ENCODE results near the gene ACSF3.

Gene ACSF3

DNA sequence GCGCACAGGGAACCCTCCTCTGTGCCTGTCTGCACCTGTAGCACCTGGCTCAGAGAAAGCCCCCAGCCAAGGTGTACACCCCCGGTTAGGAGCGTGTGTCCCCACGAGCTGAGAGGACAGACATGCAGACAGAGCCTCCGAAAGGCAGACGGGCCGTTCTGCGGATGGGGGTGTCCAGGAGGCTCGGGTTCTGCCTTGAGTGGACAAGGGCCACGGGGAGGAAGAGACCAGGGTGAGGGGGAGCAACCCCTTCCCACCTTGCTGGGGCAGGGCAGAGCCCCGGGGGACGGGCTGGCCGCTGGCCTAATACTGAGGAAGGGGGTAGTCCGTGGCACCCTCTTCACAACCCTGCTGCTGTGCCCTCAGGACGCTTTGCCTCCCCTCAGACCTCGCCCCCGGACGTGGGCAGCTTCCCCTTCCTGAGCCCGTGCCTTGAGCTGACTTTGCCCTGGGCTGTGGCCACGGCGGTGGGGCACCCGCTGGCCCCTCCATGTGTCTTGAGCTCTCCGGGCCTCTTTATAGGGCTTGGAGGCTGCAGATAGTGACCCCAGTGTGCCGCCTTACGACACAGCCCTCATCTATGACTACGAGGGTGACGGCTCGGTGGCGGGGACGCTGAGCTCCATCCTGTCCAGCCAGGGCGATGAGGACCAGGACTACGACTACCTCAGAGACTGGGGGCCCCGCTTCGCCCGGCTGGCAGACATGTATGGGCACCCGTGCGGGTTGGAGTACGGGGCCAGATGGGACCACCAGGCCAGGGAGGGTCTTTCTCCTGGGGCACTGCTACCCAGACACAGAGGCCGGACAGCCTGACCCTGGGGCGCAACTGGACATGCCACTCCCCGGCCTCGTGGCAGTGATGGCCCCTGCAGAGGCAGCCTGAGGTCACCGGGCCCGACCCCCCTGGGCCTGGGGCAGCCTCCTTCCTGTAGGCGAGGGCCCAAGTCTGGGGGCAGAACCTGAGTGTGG is 101.0 kb downstream of the ACSF3 start:
- DNase-seq, result no peak

DNA sequence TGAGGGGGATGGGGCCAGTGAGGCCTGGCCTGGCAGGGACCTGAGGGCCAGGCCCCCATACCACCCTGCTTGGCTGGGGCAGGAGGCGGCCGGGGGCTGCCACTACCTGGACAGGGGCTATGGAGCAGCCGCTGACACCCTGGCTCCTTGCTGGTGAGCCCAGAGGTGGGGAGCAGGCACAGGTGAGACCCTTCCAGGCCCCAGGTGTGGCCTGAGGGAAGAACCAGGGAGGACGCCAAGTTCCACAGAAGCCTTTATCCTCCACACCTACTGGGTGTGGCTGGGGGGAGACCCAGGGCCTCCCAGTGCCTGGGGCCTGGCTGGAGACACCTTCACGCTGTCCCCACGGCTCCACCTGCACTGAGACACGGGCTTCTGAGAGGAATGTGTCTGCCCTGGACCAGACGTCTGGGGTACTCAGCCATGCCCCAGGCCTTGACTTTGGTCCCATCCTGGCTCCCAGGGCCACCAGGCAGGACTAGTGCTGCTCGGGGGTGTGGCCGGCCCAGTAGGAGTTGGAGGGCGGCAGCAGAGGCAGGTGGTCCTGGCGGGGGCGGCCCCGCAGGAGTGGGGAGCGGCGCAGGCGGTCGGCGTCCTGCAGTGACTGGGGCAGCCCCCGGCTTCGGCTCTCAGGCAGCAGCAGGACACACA is 102.0 kb downstream of the ACSF3 start:
- no peak for DNase-seq

DNA sequence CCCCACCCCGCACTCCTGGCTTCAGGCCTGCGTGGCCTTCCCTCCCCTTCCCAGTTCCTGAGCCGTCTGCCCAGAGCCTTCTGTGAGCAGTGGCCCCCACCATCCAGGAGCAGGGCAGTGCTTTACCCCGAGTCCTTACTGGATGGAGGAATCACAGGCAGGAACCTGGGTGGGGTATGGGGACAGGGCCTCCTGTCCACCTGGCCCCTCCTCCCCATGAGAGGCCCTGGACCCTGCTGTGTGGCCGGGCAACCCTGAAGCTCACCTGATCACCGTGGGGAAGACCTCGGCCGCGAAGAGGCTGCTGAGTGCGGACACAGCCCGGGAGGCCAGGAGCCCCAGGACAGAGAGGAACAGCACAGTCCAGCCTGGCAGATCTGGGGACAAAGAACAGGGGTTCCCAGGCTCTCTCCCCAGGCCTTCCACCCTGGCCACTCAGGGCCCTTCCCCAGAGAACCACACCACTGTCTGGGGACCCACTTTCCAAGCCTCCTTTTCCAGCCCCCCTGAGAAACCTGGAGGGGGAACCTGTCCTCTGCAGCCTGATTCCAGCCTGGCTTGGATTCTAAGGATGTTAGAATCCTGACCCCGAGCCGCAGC is 103.5 kb downstream of the ACSF3 start:
- no peak for DNase-seq

DNA sequence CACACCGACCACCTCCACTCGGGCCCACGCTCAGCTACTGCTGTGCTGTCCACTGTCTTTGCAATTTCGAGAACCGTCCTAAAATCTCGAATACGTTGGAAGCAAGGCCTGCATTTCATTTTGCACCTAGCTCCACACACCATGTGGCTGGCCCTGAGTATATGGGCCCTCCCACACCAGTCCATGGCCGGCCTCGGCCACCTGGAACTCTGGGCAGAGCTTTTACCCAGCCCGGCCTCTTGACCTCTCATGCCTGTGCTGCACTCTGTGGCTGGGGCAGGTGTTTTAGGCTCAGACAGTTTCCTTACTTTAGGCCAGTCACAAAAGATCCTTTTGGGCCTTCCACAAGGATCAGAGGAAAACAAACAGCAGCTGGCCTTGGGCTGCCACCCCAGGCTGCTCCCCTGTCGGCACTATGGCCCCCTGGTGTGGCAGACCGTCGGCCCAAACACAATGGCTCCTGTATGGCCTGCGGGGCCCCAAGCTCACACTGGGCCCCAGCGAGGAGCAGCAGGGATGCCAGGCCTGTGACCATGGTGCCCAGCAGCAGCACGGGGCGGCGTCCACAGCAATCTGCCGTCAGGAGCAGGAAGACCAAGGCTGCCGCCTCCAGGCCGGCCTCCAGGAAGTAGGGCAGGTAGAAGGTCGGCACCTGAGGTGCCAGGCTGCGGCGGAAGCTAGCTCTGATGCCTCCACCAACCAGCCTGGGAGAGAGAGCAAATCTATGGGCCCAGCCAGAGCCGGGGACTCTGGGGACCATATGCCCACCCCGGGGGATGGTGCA is 104.2 kb downstream of the ACSF3 start:
- no peak for DNase-seq

DNA sequence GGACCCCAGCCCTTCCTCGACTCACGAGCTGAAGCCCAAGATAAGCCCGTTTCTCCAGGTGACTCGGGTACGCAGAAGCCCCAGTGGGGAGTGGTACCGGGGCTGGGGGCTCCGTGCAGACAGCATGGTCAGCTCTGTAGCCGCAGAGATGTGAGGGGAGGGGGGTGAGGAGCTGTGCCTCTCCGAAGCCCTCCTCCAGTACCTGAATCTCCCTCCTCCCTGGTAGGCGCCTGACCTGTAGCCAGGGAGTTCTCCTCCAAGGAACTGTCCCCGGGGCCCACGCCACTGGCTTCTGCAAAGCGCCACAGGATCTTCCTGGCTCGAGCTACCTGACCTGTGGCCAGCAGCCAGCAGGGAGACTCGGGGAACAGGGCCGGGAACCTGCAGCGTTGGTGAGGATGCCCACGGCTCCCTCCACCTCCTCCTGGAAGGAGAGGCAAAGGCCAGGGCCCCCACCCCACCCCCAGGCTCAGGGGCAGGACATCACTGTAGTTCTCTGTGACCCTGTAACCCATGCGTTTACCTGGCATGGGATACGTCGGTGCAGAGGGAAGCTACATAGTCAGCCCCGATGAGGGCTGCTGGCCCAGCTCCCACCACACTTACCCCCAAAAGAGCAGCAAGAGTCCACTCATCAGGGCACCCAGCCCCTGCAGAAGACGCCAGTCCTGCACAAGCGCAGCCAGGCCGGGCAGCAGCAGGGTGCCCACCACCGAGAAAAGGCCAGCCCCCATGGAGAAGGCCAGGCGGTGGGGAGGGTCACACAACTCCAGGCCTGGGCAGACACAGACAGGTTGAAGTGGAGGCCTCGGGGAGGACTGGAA is 105.0 kb downstream of the ACSF3 start:
- DNase-seq, result no peak

DNA sequence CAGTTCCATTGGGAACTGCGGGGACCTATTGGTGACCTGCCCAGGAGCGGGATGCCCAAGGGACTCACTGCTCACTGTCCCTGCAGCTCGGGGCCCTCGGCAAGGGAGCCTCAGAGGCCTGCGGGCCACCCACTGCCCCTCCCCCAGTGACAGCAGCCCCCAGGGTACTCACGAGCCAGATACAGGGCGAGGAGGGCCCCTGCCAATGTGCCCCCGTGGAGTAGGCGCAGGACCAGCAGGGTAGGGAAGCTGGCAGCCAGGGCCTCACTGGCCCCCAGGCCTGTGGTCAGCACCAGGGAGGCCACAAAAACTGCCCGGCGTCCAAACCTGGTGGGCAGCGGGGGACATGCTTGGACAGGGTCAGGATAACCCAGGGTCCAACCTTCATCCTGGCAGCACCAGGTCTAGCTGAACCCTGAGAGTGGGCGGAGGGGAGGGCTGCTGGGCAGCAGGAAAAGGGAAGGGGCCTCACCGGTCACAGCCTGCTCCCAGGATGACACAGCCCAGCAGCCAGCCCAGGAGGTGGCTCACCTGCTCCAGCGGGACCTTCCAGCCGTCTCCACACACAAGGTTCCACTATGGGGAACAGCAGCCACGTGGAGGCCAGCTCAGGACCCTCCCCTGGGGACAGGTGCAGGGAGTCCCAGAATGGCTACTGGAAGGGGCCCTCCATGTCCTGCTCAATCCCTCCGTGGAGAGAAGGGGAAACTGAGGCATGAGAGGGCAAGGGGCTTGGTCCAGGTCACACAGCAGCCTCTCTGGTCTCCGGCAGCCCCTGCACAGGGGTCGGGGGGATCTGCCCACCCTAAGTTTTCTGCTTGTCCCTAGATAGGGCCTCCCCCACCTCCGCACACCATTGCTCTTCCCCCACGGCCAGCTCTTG is 105.8 kb downstream of the ACSF3 start:
- no peak for DNase-seq

DNA sequence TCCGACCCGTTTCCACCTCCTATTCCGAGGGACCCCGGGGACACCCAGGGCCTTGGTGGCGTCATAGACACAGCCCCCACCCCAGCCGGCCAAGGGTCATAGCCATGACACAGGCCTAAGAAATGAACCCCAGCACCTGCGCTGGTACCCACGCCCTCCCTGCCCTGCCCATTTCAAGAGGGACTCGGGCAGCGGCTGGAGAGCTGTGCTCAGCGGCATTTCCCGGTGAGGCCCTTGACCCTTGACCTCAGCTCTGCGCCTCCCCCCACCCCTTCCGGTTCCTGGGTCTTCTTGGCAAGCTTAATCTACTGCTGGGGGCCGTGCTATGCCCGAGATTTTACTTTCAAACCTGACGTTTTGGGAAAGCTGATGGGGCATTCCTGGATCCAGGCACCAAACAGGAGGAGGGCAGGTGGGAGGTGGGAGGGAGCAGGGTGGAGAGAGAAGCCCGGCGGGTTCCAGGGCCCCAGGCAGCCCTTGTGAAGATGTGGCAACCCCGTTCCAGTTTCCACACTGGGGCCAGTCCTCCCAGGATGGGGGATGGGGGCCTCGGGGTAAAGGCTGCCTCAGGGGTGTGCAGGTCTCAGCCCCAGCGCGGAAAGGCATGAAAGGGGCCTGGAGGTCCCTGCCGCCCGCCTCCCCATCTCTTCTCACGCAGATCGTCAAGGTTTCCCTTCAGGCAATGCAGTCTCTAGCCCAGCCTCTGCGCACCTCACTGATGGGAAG is 106.6 kb downstream of the ACSF3 start, which contains the start of gene SLC22A31:
TSS of gene SLC22A31 (minus strand) at position 414 of the 726 bp plus-strand sequence. CDS start at position 378, 36 bp downstream.
- no peak for DNase-seq

DNA sequence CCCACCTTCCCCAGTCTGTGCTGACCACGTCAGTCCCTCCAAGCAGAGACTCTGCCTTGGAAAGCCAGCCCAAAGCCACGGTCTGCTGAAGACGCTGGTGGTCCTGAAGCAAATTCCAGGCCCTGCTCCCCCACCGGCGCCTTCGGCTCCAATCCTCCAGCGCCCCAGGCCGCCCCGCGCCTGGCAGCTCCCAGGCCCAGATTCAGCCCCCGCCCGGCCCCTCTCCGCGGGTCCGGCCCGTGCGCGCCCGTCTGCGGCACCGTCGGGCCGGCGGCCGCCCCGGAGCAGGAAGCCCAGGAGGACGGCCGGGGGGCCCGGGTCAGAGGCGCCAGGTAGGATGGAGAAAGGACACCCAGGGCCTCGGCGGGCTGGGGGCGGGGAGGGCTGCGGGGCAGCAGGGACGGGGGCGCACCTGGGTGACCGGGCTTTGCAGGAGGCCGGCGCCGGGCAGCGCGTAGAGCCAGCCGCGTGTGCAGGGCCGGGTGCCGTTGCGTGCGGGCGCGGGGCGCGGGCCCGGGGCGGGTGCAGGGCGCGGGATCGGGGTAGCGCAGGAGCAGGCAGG is 107.3 kb downstream of the ACSF3 start:
- DNase-seq, result no peak

DNA sequence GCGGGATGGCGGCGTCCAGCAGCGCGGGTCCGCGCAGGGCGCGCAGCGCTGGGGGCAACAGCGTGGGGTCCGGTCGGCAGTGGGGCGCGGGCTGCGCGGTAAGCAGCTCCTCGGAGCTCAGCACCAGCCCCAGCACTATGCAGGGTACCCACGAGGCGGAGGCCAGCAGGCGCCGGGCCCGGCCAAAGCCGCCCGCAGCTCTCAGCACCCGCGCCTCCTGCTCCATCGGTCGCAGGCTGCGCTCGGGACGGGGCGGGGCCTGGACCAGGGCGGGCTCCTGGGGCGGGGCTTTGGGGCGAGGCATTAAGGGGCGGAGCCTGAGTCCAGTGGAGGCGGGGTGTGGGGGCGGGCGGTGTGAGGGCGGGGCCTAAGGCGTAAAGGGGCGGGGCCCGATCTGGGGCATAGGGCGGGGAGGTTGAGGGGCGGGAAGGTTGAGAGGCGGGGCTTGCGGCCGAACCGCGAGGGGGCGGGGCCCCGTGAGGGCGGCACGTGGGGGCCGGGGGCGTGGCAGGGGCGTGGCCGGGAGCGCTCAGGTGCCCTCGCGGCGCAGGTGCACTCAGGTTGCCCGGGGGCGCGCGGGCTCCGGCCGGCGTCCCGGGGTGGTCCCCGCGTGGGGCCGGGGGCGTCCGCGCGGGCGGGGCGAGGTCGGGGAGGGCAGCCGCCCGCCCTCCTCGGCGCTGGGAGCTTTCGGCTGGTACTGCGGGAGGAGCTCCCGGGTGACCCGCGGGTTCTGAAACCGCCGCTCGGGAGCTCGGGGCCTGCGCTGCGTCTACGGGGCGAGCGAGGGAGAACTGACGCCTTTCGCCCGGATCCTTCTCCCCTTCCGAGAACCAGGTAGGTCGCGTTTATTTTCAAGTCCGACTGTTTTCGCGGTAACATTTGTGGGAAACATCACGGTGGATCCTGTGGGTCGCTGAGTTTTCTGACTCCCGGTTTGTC is 108.1 kb downstream of the ACSF3 start:
- no peak for DNase-seq

DNA sequence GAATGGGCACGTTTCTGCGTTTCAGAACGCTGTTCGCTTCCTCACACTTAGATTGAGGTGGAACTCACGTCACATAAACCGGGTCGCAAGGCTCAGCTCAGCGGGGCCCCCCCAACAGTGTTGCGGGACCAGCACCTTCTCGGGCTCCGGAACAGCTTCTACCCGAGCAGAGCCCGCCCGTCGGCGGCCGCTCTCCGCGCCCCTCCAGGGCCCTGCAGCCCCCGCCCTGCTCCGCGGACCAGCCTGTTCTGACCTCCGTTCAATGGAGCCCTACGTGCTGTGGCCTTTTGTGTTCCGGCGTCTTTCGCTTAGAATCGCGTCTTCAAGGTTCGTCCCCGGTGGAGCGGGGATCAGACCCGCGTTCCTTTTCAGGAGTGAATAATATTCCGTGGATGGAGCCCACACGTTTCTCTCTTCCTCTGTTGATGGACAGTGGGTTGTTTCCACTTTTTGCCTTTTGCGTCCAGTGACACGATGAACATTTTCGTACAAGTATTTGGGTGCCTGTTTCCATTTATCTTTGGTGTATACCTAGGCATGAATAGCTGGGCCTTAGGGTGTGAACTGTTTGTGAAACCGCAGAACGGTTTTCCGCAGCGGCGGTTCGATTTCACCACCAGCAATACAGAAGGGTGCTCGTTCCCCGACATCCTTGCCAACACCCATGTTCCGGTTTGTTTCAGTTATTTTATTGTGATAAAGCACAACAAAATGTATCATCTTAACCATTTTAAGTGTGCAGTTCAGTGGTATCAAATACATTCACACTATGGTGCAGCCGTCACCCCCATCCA is 109.0 kb downstream of the ACSF3 start:
- DNase-seq, result no peak
